Endothelial cell of umbilical vein (primary cell): ENCODE measurements around the gene ENTREP1. TPM values are rescaled to one million over a fixed set of nuclear protein-coding genes. Genes with fewer than 3 reads are reported as not detected.

Experiments used
- BruUV-seq: library from RNA; stranded (reverse); fragments of 400-500 nt; replicated peaks from 2 replicates; lab custom pipeline; 2021; lab: Mats Ljungman, UMichigan
- CTCF ChIA-PET: fragments of 300-600, 350-600 bp; sonication (Branson Sonifier 250); formaldehyde crosslinking; loops from one replicate; lab custom pipeline; 2021; ENCODE audit warnings: antibody characterized with exemption, inconsistent platforms; lab: Charles Lee
- POLR2A ChIA-PET: fragments of 300-600, 350-600 bp; sonication (Branson Sonifier 250); formaldehyde crosslinking; loops from one replicate; lab custom pipeline; 2021; ENCODE audit warnings: antibody characterized with exemption, inconsistent platforms; lab: Charles Lee
- DNase-seq: peaks from one replicate; pipeline ENCODE4 v3.0.0-alpha.2; 2011; ENCODE audit warnings: low read depth, low spot score
- FAIRE-seq: peaks from 2 replicates; lab custom pipeline; 2011; peaks lifted over from hg19 to GRCh38; lab: Jason Lieb, UNC
- H2AFZ ChIP-seq: 2 replicates; pipeline ENCODE4 v1.6.0; 2012; ENCODE audit warnings: low read depth, low read length, control low read depth, inconsistent platforms
- H3K27ac ChIP-seq: 2 replicates; pipeline ENCODE4 v1.5.1; 2011; ENCODE audit warnings: low read depth, mild to moderate bottlenecking, control low read depth, low read length, moderate library complexity; ENCODE audit not compliant: insufficient read depth
- H3K27me3 ChIP-seq, 2 experiments: 2 replicates each; pipeline versions ENCODE4 v1.6.0 to v1.6.1; 2011; ENCODE audit warnings: low read length in 2 of 2, mixed read lengths in 1 of 2; ENCODE audit not compliant: control insufficient read depth in 2 of 2, insufficient read depth in 2 of 2
- H3K36me3 ChIP-seq, 2 experiments: 2 replicates in 1 of 2; 3 replicates in 1 of 2; pipeline ENCODE4 v1.5.1; 2011; ENCODE audit warnings: low read length in 2 of 2, mild to moderate bottlenecking in 1 of 2, moderate library complexity in 1 of 2; ENCODE audit not compliant: control insufficient read depth in 2 of 2, insufficient read depth in 2 of 2; ENCODE audit errors: extremely low read depth in 1 of 2
- H3K4me1 ChIP-seq: 3 replicates; pipeline ENCODE4 v1.5.1; 2011; ENCODE audit warnings: mild to moderate bottlenecking, low read length; ENCODE audit not compliant: control insufficient read depth, insufficient read depth; ENCODE audit errors: extremely low read depth
- H3K4me2 ChIP-seq: 2 replicates; pipeline ENCODE4 v1.6.1; 2011; ENCODE audit warnings: low read length, control low read depth, mixed read lengths; ENCODE audit not compliant: insufficient read depth
- H3K4me3 ChIP-seq, 3 experiments: fragments of 200-600 bp in 1 of 3; sonication (generic), shearing (Covaris generic) in 1 of 3; replicated peaks in 1 of 3; 2 replicates each; pipeline ENCODE4 v1.5.1; 2011 to 2016; ENCODE audit warnings: control low read depth in 3 of 3, low read length in 3 of 3, mild to moderate bottlenecking in 2 of 3, inconsistent platforms in 1 of 3, low read depth in 1 of 3, moderate library complexity in 1 of 3; ENCODE audit not compliant: insufficient read depth in 1 of 3
- H3K79me2 ChIP-seq: 2 replicates; pipeline ENCODE4 v1.6.0; 2012; ENCODE audit warnings: low read length, inconsistent platforms; ENCODE audit not compliant: control insufficient read depth, insufficient read depth
- H3K9ac ChIP-seq: replicated peaks from 2 replicates; pipeline ENCODE3; 2011; ENCODE audit warnings: low read length, control low read depth; ENCODE audit not compliant: insufficient read depth; ENCODE audit errors: extremely low read depth
- H3K9me1 ChIP-seq: replicated peaks from 3 replicates; pipeline ENCODE4 v1.6.0; 2011; ENCODE audit warnings: mild to moderate bottlenecking, low read length; ENCODE audit not compliant: control insufficient read depth, insufficient read depth; ENCODE audit errors: extremely low read depth
- H3K9me3 ChIP-seq: replicated peaks from 2 replicates; pipeline ENCODE4 v1.5.1; 2012; ENCODE audit warnings: low read length, inconsistent platforms; ENCODE audit not compliant: control insufficient read depth, insufficient read depth
- H4K20me1 ChIP-seq: replicated peaks from 2 replicates; pipeline ENCODE3; 2011; ENCODE audit warnings: mild to moderate bottlenecking, low read length; ENCODE audit not compliant: control insufficient read depth, insufficient read depth; ENCODE audit errors: extremely low read depth
- CTCF ChIP-seq, 2 donors: IDR thresholded peaks; 1 replicate in 1 of 2; 2 replicates in 1 of 2; pipeline ENCODE4 v1.5.1; 2011; ENCODE audit warnings: low read length in 2 of 2, mild to moderate bottlenecking in 2 of 2, moderate library complexity in 2 of 2, control low read depth in 1 of 2, inconsistent platforms in 1 of 2, low read depth in 1 of 2; ENCODE audit not compliant: insufficient read depth in 1 of 2; ENCODE audit errors: extremely low read depth in 1 of 2
- EZH2 ChIP-seq: IDR thresholded peaks from 2 replicates; pipeline ENCODE4 v1.6.1; 2012; ENCODE audit warnings: borderline replicate concordance, low read depth, mild to moderate bottlenecking, moderate library complexity, low read length, inconsistent platforms; ENCODE audit not compliant: severe bottlenecking
- FOS ChIP-seq: IDR thresholded peaks from 2 replicates; pipeline ENCODE4 v1.6.1; 2011; ENCODE audit warnings: mild to moderate bottlenecking, low read length, moderate library complexity, borderline replicate concordance; ENCODE audit not compliant: insufficient read depth
- GATA2 ChIP-seq: IDR thresholded peaks from 2 replicates; pipeline ENCODE4 v1.7.0; 2011; ENCODE audit warnings: low read depth, mild to moderate bottlenecking, moderate library complexity, mixed read lengths, low read length; ENCODE audit not compliant: insufficient read length, insufficient read depth
- JUN ChIP-seq: IDR thresholded peaks from 2 replicates; pipeline ENCODE4 v1.6.1; 2011; ENCODE audit warnings: borderline replicate concordance, low read depth; ENCODE audit not compliant: insufficient read length, insufficient read depth
- MYC ChIP-seq: IDR thresholded peaks from one replicate; pipeline ENCODE4 v1.6.1; 2011; ENCODE audit warnings: mild to moderate bottlenecking, low read depth, low read length
- POLR2A ChIP-seq: IDR thresholded peaks from 2 replicates; pipeline ENCODE4 v1.6.1; 2012; ENCODE audit warnings: low read depth, mild to moderate bottlenecking, control low read depth, low read length
- POLR2AphosphoS5 ChIP-seq: IDR thresholded peaks from 2 replicates; pipeline ENCODE4 v1.6.1; 2012; ENCODE audit warnings: low read depth, mild to moderate bottlenecking, control low read depth, low read length, moderate library complexity; ENCODE audit not compliant: insufficient read depth
- dilution Hi-C: fragments of 300-500 bp; cut with MboI; formaldehyde crosslinking; loops from one replicate; pipeline ENCODE4 v1.15.0; 2019; ENCODE audit warnings: low sequenced_read_pairs; ENCODE audit not compliant: extremely low pct_ligation_motif_present
- intact Hi-C: fragments of 100-400 bp; cut with micrococcal nuclease; formaldehyde crosslinking; loops from one replicate; pipeline ENCODE4 v1.10.0; 2022
- polyA plus RNA-seq, 4 experiments: library from polyadenylated mRNA; depleted of rRNA in 3 of 4; stranded (reverse) in 3 of 4; unstranded in 1 of 4; fragments of >200 nt; gene quantifications; 2 replicates each; pipeline versions ENCODE4 v1.2.1 to v1.2.3, GENCODE V29; 2011 to 2012; ENCODE audit warnings: missing spikeins in 1 of 4
- total RNA-seq: library from RNA; stranded (reverse); gene quantifications from 2 replicates; pipeline ENCODE4 v1.2.3, GENCODE V29; 2021

The ENTREP1 gene
- total and polyA plus RNA-seq, 2 donors (not counting 3 experiments of a cell fraction or from before 2014, with no cell fraction given): 7.1 to 13.5 TPM

- Histone ChIP-seq H3K4me2 (peak overlapping the region; percentile 25), H2AFZ (peak overlapping the region; percentile 73), H3K27me3 (peaks cover 3 to 17% of the 10 kb centered on the region in 2 experiments), H3K4me1 (peaks cover 11% of the 10 kb centered on the region), H3K9ac (no peak overlapping the region), H3K27ac (no peak overlapping the region), H3K36me3 (no peaks in the 10 kb centered on the region), H3K4me3 (peak overlapping the region in 2 of 3 experiments; percentile 0 to 43), H3K9me3 (no peaks in the 10 kb centered on the region), H3K9me1 (no peaks in the 10 kb centered on the region), H3K79me2 (no peaks in the 10 kb centered on the region), H4K20me1 (no peaks in the 10 kb centered on the region)
- no TSS peak for BruUV-seq
- intact Hi-C loops (loop anchor here (5.0 kb wide), 1 partner anchor 62 kb away; no protein-coding TSS in a partner anchor), dilution Hi-C loops (no loop called here)
- ChIA-PET POLR2A (no interaction called here), CTCF (no interaction called here)
- DNase-seq (peak; percentile 9), FAIRE-seq (no peak)
- no peak for TF ChIP-seq POLR2AphosphoS5
- no peak for TF ChIP-seq CTCF (IDR thresholded peaks at IDR 0.05; ENCODE audit: extremely low read depth in 1 of 2, insufficient read depth in 1 of 2, low read depth in 1 of 2, low read length in 2 of 2)
- peak; percentile 56 for TF ChIP-seq EZH2
- no peak for TF ChIP-seq JUN
- TF ChIP-seq POLR2A: no peak
- TF ChIP-seq MYC: no peak
- no peak for TF ChIP-seq FOS
- TF ChIP-seq GATA2: no peak
Observed at GRCh38 chr9:69325409-69326212, 596 bp downstream of the ENTREP1 start.
